ENCODE data around the gene BCO1.

Gene BCO1

GRCh38 chr16:81319221-81319912 is 80.9 kb downstream of the BCO1 start:
- peak; percentile 37 for DNase-seq (ENCODE audit: low read depth)

- DNase-seq (ENCODE audit: low read depth) = no peak
Measured at GRCh38 chr16:81321039-81321438, 82.5 kb downstream of the BCO1 start.

- no peak for DNase-seq (ENCODE audit: low read depth)
Measured at GRCh38 chr16:81321536-81321935, 83.0 kb downstream of the BCO1 start.

GRCh38 chr16:81324808-81325207 is 86.3 kb downstream of the BCO1 start:
- peak; percentile 4 for DNase-seq (ENCODE audit: low read depth)

- no peak for DNase-seq (ENCODE audit: low read depth)
Measured at GRCh38 chr16:81327011-81327410, 88.5 kb downstream of the BCO1 start.

- no peak for DNase-seq (ENCODE audit: low read depth)
Measured at GRCh38 chr16:81327447-81328196, 89.1 kb downstream of the BCO1 start.

GRCh38 chr16:81329947-81330346 is 91.5 kb downstream of the BCO1 start:
- DNase-seq (ENCODE audit: low read depth) = no peak

GRCh38 chr16:81333356-81333755 is 94.9 kb downstream of the BCO1 start:
- DNase-seq (ENCODE audit: low read depth) = no peak

GRCh38 chr16:81335669-81336068 is 97.2 kb downstream of the BCO1 start:
- no peak for DNase-seq (ENCODE audit: low read depth)

- DNase-seq (ENCODE audit: low read depth) = no peak
Measured at GRCh38 chr16:81337097-81337496, 98.6 kb downstream of the BCO1 start.

All from fibroblast of gingiva (primary cell).